GM18502 (cell line): Measurements from ENCODE around the gene TACC3.

Experiments
- ATAC-seq: cut with Tn5 transposase; IDR thresholded peaks from one replicate; pipeline ENCODE4 v1.9.1; 2021; ENCODE audit warnings: mild to moderate bottlenecking; ENCODE audit not compliant: unreplicated experiment, poor library complexity

The TACC3 gene

GRCh38 chr4:1743975-1744374 is 22.7 kb downstream of the TACC3 start:
- no peak for ATAC-seq

GRCh38 chr4:1744552-1744951 is 23.2 kb downstream of the TACC3 start:
- no peak for ATAC-seq

DNA sequence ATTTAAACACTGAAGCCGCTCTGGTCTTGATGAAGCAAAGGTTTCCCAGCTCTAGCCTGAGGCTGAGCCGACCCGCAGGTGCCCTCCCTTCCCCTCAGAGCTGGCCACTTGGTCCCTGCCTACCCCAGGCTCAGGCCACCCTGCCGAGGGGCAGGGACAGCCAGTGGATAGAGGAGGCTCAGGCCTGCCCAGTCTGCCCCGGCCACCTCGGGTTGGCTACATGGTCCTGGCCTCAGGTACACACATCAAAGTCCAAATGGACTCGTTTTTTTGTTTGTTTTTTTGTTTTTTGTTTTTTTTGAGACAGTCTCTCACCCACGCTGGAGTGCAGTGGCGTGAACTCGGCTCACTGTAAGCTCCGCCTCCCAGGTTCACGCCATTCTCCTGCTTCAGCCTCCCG is 23.8 kb downstream of the TACC3 start:
- ATAC-seq: no peak

DNA sequence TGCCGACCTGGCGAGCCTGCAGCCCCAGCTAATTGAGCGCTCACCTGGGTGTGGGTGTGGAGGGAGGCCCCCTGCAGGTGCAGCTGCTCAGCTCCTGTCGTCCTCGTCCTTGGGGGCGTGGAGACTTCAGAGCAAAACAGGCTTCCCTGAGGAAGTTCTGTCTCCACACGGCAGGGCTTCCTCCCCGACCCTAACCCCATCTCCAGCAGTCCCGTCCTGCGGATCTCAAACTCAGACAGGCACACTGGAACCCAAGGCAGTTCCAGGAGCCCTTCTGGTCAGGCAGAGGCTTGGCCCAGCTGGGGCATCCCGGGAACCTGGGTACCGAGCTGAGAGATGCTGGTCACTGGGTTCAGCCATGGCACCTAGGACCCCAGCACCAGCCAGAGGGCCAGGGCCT is 24.4 kb downstream of the TACC3 start:
- ATAC-seq: no peak

GRCh38 chr4:1746265-1746691 is 25.0 kb downstream of the TACC3 start:
- no peak for ATAC-seq

DNA sequence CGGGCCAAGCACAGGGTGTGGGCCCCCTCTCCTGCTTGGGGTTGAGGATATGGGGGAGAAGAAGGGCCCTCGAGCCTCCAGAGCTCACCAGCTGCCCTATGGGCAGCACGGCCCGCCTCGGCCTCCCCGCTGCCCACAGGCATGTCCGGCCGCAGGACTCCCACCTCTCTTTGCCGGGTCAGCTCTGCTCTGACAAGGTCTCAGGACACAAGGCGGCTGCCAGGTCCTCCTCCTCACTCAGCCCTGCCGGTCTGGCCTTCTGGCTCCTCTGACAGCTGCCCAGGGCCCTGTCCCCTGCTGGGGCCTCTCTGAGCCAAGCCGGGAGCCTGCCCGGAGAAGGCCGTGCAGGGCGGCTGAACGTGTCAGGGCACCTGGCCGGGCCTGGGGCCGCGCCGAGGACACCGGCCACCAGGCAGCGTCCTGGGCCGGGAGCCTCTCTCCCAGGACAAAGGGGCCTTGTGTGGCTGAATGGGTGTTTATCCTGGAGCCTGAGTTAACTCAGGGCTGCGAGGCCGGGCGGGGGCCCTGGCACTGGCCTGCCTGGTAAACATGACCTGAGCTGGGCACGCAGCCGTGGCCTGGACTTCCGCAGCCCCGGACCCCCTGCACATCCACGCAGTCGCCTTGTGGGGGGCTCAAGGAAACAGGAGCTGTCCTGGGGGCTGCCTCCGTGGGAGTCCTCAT is 25.7 kb downstream of the TACC3 start:
- no peak for ATAC-seq

- ATAC-seq: no peak
Observed at GRCh38 chr4:1747603-1747967, 26.3 kb downstream of the TACC3 start.

DNA sequence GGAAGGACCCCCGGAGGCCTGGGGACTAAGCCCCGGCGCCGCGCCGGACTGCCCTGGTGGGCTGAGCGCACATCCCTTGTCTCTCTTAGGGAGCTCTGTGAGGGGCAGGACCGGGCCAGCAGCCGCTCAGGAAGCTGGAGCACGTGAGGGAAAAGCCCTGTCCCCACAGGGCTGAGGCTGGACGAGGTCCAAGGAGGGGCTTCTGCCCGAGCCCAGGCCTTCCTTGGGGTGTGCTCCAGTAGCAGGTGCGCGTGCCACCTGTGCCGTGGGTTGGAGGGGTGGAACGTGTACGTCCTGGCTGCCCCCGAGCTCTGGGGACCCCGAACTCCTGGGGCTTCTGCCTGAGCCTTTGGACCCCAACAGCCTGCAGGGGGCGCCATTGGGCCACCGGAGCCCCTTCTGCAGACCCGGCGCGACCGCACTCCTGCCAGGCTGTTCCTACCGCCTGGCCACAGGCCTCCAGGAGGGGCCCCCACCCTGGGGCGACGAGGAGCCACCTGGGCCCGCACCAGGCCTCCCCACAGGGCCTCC is 27.2 kb downstream of the TACC3 start:
- ATAC-seq: peak; percentile 45

DNA sequence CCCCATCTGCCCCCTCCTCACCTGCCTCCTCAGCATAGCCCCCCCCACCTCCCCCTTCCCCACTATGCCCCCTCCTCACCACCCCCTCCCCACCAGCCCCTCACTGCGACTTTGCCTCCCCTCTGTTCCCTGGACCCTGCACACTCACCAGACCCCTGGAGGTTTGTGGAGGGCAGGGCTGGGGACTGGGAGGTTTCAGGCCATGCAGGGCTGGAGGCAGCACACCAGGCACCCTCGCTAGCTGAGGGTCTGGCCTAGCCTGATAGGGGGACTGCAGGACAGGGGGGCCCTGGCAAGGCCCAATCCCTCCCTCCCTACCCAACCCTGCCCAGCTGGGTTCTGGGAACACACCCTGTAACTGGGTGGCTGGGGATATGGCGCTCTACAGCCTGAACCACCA is 28.0 kb downstream of the TACC3 start:
- ATAC-seq: no peak

DNA sequence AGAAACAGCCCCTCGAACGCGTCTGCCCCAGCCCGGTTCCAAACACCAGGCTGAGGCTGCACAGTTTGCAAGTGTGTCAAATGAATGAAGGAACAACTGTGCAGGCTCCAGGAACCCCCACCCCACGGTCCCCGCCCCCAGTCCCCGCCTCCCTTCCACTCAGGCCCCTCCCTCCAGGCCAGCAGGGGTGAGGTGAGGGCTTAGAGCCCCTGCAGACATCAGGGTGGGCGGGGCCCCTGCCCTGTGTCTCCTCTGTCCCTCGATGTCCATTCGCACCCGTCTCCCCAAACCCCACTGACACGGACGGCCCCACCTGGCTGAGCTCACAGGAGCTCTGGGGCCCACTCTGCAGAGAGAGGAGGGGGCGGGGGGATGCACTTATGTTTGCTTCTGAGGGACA is 28.5 kb downstream of the TACC3 start:
- ATAC-seq: no peak

- no peak for ATAC-seq
Observed at GRCh38 chr4:1750381-1751154, 29.2 kb downstream of the TACC3 start.

DNA sequence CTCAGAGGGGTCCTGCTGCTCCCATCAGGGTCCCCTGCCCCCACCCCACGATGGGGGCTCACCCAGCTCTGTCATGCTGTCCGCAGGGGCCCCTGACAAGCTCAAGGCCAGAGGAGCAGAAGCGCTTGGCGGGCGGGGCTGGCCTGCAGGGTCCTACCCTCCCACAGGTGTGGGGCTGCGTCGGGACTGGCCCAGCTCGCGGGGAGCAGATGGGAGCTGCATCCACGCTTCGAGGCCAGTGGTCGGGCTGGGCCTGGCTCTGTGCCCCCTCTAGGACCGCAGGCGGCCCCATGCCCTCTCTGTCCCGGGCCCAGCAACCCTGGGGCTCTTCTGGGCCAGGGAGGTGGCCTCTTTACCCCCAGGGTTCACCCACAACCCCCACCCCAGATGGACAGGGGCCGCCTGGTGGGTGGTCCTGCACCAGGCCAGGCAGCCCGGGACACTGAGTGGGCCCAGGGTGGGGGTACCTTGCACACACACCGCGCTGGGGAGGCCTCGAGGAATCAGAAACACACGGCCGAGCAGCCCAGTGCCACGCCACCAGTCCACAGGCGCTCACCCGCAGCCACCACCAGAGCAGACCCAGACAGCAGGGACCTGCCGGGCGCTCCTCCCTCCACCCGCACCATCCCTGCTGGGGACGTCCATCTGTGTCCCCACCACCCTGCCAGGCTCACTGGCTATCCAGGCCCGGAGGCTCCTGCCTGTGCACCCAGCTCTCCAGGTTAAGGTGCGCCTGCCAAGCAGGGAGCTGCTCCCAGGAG is 30.0 kb downstream of the TACC3 start:
- no peak for ATAC-seq

DNA sequence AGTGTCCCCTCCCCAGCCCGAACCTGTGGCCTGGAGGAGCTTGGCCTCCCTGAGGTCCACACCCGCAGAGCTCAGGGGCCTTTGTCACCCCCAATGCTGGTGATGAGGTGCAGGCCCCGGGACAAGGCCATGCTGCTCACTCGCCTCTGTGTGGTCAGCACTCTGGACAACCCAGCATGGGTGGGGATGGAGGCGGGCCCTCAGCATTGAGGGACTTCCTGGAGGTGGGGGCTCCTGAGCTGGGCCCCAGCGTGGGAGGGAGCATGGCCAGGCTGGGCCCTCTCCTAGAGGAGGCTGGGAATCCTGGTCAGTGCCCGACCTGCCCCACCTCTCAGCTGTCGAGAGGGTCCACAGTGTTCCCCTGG is 30.6 kb downstream of the TACC3 start:
- no peak for ATAC-seq

DNA sequence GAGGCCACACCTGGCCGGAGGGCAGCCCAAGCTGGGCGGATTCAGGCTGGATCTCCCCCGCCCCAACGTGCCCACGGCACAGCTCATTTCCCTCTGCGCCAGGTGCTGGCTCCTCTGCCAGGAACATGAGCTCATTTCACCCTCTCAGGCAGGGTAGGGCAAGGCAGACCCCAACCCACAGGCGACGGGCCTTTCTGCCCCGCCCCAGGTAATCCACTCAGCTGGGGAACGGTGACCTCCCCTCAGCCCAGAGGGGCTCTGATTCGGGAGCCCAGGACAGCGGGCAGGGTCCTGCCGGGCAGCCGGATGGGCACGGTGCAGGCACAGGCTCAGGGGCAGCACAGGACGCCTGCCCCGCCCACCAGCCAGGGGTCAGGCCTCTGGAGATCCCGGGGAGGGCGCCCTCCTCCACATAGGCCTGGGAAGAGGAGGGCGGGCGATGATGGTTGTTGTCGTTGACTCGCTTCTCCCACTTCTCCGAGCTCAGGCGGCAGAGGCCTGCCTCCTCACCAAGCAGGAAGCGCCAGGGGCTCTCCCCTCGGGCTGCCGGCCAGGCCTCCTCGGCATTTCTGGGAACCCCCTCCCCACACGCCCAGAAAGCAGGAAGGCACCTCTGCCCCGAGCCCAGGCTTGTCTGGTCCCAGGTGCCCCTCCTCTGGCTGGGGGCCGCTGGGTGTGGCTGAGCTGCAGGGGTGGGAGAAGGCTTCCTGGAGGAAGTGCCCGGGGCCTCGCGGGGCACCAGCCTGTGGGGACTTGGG is 31.1 kb downstream of the TACC3 start:
- ATAC-seq: no peak

- ATAC-seq: no peak
Observed at GRCh38 chr4:1753294-1753696, 32.0 kb downstream of the TACC3 start.

- no peak for ATAC-seq
Observed at GRCh38 chr4:1753697-1754311, 32.5 kb downstream of the TACC3 start.

- no peak for ATAC-seq
Observed at GRCh38 chr4:1754336-1754735, 33.0 kb downstream of the TACC3 start.

DNA sequence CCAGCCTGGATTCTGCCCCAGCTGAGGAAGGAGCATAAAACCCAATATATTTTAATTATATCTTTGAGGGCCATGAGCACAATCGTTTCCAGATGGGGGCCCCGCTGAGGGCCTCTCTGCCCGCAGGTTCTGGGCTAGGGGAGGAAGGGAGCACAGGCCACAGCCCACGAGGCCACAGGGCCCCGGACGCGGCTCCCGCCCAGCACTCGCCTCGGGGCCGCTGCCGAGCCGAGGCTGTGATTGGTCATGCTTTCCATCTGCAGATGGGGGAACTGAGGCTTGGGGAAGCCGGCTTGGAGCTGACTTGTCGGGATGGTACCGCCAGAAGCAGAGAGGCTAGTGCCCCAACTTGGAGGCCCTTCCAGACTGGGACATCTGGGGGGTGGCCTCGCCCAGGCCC is 34.0 kb downstream of the TACC3 start:
- ATAC-seq: no peak

- ATAC-seq: no peak
Observed at GRCh38 chr4:1756079-1756478, 34.8 kb downstream of the TACC3 start.
